GM19467 (cell line): ENCODE results near the gene IGFL1.
"Not testable (repeated sequence)": the region's sequence is repeated elsewhere in the genome, so short reads cannot be mapped to it uniquely, and the experiment has no call there.

Experiments used
- ATAC-seq: cut with Tn5 transposase; IDR thresholded peaks from one replicate; pipeline ENCODE4 v1.9.1; 2021; ENCODE audit warnings: mild to moderate bottlenecking, moderate library complexity; ENCODE audit not compliant: unreplicated experiment

IGFL1 gene

DNA sequence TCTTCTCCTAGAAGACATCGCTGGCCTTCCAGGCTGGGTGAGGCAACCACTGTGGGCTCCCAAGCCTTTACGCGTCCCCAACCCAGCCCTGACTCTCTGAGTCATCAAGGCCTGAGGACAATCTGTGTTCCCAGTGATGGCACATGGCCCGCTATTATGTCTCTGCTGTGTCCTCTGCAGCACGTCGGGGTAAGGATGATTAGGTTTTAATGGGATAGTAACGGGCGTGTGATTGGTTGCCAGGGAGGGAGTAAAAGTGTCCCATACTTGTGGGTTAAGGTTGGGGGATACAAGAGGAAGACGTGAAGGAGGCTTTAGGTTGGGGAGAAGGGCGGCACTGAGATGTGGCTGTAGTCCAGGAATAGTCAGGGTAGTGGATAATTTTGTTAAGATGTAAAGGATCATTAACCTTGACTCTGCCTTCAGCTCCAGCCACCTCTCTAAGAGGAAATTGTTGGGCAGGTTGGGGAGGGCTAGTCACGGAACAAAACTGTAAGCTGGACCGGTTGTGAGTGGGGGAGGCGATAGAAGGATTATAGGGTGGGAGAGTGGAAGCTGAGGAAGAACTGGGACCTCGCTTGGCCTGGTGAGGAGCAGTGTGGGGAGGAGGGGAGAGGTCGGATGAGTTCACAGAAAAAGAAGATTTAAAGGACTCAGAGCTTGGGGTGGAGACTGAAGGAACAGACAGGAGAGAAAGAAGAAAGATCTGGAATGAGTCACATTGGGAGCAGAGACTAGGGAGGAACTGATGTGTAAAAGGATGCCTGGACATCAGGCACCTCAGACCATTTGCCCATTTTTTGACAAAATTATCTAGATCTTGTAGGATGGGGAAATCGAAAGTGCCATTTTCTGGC is 27.9 kb upstream of the IGFL1 start:
- no peak for ATAC-seq

DNA sequence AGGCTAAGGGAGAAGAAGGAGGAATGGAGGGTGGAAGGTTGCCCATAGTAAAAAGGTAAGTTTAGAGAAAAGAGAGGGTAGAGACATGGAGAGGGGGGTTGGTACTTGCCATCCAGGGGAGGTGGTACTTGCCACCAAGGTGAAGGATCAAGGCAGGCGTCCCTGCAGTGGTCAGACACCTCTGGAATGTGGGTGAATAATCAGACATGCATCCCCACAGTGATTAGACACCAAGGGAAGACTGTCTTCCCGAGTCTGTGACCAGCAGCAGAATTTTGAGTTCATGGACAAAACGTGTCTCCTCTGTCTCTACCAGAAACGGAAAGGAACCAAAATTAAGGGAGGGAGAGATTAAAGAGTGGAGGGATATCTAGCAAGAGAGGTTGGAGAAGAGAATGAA is 27.1 kb upstream of the IGFL1 start:
- ATAC-seq: no peak

DNA sequence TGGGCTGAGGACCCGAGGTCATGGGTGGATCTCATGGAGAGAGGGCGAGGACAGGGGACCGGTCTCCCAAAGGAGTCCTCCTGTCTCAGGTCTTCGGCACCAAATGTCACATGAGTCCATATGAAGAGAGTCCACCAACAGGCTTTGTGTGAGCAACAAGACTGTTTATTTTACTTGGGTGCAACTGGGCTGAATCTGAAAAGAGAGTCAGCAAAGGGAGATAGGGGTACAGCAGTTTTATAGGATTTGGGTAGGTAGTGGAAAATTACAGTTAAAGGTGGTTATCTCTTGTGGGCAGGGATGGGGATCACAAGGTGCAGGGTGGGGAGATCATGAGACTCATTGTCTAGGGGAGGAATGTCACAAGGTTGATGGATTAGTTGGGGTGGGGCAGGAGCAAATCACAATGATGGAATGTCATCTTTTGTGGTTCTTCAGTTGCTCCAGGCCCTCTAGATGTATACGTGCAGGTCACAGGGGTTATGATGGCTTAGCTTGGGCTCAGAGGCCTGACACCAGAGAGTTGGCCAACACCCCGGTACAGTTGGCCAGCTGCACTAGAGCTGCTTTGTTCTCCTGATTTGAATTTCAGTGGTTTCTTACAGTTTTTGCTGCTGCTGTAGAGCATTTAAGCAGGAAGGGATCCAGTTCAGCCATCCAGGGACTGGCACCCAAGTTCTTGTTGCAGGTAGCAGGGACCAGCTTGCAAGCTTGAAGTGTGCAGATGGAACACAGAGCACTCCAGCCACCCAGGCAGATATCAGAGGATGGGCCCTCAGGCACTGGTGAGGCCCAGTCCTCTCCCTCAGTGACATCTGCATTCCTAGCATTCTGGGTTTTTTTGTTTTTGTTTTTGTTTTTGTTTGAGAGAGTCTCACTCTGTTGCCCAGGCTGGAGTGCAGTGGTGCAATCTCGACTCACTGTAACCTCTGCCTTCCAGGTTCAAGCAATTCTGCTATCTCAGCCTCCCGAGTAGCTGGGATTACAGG is 26.4 kb upstream of the IGFL1 start:
- ATAC-seq: no peak

DNA sequence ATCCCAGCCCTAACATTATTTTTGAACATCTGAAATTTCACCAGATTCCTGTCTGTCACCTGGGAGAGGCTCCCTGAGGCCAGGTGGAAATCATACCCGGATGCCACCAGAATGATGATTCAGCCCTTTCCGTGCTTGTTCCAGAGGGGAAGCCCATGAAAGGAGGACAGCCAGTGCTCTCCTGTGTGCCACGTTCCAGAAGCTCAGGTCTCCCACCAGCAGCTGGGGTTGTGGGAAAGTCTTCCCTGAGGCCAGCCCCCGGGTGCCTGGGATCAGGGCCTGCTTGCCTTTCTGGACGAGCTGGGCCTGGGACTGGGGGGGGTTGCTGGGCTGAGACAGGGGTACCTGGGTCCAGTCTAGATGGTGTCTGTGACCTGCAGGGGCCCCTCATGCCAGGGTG is 25.5 kb upstream of the IGFL1 start:
- no peak for ATAC-seq

DNA sequence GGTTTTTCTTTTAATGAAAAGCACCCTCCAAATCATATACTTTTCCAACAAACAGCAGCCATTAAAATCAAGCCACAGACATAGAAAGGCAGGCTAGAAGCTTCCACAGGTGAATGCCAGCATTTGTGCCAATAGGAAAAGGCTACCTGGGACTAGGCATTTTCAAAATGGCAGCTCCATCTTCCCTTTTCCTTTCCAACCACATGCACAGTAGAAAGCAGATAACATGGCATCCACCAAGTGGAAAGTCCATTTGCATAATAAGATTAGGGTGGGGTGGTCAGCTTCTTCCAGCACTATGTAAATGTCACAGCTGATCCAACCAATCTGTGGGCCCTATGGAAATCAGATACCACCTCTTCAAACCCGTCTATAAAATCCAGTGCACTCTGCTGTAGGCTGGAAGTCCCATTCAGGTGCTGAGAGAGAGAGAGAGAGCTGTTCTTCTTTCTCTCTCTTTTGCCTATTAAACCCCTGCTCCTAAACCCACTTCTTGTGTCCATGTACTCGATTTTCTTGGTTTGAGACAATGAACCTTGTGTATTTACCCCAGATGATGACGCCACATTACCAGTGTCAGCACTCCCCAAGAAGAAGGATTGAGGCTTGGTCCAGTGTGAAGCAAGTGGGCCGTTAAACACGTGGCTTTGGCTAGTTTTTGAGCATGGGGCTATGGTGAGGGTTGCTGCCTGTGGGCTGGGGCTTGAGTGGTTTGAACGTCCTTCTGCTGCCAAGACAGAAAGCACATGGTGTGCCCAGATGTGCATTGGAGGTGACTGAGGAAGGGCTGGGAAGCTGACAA is 24.2 kb upstream of the IGFL1 start:
- no peak for ATAC-seq

DNA sequence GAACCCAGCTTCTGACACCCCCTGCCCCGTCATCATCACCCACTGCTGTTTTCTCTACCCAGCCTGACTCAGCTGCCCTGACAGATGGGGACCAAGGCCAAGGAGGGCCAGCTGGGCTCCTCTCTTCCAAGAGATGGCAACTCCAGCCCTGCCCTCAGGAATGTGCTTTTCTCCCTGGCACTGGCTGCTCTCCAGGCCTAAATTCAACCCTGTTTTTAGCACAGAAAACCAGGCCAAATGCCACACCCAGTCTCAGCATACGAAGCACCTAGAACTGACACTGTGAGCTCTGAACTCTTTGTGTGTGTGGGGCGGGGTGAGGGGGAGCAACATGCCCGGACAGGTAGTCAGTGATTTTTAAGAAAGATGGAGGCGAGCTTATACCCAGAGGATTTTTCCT is 23.4 kb upstream of the IGFL1 start:
- ATAC-seq: no peak

DNA sequence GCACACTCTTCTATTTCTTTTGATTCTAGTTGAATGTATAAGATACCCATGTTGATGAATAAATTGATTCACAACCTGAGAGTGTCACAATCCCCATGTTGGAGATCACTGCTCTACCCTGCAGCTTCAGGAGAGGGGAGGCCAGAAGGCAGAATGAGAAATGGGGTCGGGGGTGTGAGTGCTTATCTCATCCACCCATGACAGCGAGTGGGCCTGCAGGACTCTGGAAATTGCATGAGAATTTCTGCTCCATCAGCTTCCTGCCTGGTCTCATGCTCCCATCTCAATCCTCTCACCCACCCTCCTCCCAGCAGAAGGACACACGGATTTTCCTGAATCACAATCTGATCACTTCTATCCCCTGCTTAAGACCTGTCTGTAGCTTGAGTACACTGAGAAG is 22.9 kb upstream of the IGFL1 start:
- ATAC-seq: no peak

DNA sequence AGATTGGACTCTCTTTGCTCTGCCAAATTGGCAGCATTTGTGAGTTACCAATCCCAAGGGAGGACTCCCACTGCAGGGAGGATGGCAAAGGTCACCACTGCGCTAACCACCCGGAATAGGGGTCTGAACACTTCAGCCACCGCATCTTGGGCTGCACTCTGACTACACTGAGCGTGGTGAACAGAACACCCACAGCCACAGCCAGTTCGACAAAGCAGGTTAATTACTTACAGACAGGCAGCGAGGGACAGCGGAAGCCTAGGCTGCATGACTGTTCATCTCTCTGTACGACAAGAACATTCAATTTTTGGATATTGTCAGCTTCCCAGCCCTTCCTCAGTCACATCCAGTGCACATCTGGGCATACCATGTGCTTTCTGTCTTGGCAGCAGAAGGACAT is 21.7 kb upstream of the IGFL1 start:
- not testable (repeated sequence) for ATAC-seq

DNA sequence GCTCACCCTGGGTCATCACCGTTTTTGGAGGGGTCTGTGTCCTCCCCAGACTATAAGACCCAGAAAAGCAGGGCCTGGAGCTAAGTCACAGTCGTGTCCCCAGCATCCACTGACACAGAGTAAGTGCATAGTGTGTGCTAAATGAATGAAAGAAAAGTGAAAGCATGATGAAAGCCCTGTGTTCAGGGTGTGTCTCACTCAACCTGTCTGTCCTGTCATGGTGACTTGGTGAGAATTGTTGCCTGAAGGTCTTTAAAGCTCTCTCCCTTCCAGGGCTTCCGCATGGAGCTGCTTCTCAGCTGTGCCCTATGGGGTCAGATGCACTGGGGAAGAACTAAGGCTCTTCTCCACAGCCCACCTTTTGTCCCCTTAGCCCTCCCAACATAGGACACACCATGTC is 20.5 kb upstream of the IGFL1 start:
- ATAC-seq: no peak

DNA sequence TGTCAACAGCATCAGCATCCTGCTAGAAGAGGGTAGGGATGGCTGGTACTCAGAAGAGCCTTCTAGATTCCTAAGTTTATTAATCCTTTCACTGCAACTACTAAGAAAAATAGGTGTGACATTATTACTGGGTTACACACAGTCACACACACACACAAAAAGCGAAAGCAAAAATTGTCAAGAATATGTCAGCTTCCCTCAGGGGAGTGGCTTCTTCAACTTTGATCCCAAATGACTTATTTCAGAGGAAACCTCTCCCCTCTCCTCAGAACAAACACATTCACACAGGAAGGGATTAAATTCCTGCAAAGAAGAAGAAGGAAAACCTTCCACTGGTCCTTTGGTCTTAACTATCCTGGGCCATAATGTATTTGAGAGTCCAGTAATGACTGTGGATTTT is 20.1 kb upstream of the IGFL1 start:
- ATAC-seq: no peak

DNA sequence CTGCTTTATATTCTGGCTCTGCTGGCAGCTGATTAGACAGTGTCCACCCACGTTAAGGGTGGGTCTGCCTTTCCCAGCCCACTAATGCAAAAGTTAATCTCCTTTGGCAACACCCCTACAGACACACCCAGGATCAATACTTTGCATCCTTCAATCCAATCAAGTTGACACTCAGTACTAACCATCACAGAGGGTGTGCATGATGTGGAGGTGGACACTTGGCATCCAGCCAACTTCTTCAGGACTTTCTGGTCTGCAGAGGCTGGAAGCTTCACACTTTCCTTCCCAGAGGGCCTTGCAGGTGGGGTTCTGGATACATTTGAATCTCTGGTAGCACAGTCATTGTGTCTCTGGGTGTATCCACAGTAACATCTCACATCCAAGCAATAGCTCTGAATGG is 18.9 kb upstream of the IGFL1 start:
- no peak for ATAC-seq

DNA sequence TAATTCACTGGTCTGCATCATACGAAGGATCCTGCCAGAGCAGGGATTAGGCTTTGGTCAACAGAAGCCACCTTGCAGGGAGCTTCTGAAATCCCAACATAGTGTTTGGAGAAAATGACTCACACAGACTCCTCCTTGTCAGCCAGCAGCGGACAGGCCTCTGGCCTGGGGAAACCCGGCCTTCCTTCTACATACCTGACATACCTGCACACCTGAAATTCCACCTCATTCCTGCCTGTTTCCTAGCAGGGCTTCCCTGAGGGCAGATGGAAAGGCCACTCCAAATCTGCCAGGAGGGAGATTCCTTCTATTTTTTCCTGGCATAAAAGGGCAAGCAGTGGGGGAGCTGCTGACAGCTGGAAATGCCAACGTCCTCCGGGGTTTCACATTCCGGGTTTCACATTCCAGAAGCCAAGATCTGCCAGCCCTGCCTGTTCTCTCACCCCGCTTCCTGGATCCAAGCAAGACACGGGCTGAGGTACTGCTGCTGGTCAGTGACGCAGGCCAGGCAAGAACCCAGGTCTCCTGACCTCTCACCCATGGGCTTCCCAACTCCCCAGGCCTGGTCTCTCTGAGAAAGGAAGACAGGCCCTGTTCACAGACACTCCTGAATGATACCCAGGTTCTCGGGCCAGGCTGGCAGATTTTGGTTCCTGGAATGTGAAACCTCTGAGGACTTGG is 18.2 kb upstream of the IGFL1 start:
- ATAC-seq: no peak

DNA sequence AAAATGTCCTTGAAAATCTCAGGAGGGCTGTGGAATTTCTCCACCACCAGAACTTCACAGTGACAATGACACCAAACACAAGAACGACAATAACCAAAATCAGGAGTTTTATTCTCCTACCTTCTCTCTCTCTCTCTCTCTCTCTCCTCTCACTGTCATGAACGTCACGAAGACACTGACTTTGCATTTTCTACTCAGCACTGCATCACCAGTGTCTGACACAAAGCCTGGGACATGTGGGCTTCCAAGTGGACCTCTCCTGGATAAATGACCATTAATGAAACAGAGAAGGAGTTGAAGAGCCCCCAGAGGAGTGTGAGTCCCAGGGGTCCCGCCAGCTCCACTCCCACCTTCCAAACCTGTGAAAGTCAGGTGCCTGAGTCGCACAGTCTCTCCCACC is 16.9 kb upstream of the IGFL1 start:
- ATAC-seq: not testable (repeated sequence)

DNA sequence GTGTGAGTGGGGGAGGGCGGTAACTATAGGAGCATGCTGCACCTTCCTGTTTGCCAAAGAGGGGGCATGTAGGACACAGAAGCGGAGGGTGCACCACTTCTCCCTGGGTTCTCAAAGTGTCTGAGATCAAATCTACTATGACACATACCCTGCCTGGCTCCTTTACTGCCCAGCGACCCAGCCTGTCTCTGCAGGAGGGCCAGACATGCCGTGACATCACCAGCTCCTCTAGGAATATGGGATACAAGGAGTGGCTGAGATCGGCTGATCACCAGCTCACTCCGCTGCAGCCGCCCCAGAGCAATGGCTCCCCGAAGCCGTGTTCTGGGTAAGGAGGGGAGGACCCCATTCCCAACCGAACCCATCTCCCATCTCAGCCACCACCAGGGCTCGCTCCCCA is 16.4 kb upstream of the IGFL1 start:
- ATAC-seq: no peak

DNA sequence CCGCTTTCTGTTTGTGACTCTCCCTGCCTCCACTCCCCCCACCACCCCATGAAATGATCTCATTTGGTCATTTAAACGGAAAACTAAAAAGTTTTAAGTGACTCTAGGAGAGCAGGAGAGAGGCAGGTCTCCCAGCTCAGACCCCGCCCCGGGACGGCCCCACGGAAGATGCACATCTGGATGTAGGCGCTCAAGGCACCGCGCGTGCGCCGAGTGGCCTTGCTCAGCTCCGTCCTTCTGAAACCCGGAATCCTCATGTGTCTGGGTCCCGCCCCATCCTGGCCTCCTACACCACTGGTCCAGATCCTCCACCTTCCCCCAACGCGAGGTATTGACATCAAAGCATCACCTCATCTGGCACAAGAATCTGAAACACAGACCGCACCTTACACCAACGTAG is 15.7 kb upstream of the IGFL1 start:
- no peak for ATAC-seq

DNA sequence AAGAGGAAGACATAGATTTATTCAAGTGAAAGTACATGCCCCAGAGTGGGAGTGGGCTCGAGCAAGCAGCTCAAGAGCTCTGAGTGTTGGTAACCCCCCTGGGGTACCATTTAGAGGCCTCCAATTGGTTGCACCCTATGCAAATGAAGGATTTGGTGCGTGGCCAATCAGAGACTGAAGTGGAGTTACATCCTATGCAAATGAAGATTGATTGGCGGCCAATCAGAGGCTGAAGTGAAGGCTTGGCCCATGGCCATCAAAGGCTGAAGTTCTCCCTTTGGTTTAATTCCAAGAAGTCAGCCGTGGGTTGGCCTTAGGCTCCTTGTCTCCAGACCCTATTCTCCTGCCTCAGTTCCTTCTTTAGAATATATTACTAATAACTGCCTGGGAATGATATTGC is 12.9 kb upstream of the IGFL1 start:
- ATAC-seq: no peak

DNA sequence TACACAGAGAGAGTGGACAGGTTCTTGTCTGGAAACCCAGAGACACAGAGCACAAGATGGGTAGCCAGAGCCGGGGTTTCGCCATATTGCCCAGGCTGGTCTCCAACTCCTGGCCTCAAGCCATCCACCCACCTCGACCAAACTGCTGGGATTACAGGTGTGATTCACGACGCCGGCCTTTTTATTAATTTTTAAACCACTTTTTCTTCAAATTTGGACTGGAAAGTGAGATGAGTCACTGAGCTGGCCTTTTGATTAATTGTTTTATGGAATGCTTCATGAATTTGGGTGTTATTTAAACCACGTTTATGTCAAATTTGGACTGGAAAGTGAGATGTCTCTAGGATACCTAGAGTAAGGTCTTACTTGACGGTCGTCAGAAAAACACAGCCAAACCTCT is 12.1 kb upstream of the IGFL1 start:
- ATAC-seq: no peak

DNA sequence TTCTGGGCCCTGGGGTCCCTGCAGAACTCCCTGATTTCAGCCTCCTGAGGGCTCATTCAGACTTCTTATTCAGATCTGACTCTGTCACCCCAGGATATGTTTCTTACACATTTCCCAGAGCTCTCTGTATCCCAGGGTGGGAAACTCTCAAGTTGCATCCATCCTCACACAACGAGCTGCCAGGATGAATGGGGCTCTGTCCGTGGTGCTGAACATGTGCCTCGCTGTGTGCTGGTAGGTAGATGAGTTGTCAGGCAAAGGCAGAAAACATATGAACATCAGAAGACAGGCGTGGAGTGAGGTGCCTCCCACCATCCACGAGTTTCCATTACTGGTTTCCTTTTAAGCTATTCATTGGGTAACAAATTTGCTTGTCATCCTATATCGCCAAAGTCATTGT is 11.4 kb upstream of the IGFL1 start:
- no peak for ATAC-seq

DNA sequence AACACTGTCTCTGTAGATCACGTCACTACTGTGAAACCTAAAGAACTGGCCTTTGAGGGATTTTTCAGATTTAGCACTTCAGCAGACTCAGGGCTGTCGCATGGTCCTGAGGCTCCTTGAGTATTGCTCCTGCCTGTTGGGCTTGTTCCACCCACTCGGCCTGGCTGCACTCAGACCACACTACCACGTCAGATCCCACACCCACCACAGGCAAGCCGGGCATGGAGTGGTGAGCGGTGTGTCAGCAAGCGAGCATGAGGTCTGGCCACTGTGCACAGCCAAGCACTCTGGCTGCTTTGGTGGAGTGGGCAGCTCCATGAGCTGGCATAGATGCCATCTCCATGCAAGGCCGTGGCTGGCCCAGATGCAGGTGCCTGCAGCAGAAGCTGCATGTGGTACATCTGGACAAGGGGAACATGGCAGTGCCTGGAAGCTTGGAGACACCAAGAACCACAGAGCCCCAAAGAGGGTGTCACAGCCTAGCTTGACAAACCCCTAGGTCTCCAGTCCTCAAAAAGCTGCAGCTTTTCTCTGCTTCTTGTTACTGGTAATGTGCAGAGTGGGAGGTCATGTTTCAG is 9.4 kb upstream of the IGFL1 start:
- ATAC-seq: no peak

DNA sequence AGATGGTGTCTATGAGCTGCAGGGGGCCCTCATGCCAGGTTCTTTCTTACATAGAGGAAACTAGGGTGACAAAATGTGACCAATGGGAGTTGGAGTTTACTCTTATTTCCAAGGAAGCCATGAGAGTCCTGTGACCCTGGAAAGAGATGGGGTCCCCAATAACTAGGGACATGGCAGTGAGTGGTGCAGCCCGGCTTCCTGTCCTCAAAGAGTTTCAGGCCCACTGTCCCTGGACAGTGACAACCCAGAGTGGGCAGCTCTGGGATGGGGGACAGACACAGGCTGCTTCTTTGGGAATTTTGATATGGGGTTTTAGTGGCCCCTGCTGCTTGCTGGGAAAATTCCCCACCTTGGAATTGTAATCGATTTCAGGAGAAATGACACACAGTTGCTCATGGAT is 8.4 kb upstream of the IGFL1 start:
- ATAC-seq: no peak
